HG03558 (cell line): Measurements from ENCODE around the gene SFTPD.

Experiments
- ATAC-seq: cut with Tn5 transposase; IDR thresholded peaks from one replicate; pipeline ENCODE4 v1.9.1; 2021; ENCODE audit warnings: moderate number of reproducible peaks; ENCODE audit not compliant: unreplicated experiment; ENCODE audit errors: extremely low read depth

The SFTPD gene

GRCh38 chr10:79946271-79947082 lies 2.4 kb downstream of the SFTPD start:
- no peak for ATAC-seq

DNA sequence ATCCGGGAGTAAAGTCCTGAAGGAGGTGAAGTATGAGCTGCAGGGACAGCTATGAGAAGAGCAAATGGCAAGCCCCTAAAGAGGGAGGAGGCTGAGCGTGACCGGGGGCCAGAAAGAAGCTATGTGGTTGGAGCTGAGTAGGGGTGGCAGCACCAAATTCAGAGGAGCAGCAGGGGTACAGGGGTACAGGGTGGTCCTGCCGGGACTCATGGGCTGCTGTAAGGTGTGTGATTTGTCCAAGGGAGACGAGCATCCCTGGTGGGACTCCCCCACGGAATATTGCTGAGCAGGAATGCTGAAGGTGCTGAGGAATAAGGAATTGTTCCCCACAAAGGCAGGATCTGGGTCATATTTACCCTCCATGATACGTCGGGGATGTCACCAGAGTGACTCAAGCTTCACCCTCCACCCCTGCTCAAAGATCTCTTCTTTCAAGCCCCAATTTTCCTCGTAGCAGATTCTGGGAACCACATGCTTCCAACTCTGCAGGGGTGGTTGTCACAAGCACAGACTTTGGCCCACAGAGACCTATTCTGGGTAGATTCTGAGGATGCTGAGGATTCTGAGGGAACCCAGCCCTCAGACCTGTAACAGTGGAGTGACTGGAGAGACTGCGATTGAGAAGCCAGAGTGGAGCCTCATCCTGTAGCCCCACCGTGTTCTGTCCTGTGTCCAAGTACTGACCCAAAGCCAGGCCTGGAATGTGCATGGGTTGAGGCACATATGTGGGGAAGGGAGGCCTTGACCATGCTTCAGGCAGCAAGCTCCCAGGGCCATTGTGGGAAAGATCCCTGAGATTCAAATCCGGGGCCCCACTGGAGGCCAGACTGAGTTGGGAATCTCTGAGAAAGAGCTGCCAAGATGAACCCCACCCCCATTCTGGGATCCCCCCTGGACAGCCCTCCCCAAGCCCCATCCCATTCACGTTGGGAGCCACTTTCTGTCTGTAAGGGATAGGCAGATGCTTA lies 4.2 kb downstream of the SFTPD start:
- ATAC-seq: no peak

- no peak for ATAC-seq
These were observed 5.0 kb downstream of the SFTPD start for GRCh38 chr10:79943871-79944270.

GRCh38 chr10:79942261-79943185 lies 6.4 kb downstream of the SFTPD start:
- ATAC-seq: no peak

DNA sequence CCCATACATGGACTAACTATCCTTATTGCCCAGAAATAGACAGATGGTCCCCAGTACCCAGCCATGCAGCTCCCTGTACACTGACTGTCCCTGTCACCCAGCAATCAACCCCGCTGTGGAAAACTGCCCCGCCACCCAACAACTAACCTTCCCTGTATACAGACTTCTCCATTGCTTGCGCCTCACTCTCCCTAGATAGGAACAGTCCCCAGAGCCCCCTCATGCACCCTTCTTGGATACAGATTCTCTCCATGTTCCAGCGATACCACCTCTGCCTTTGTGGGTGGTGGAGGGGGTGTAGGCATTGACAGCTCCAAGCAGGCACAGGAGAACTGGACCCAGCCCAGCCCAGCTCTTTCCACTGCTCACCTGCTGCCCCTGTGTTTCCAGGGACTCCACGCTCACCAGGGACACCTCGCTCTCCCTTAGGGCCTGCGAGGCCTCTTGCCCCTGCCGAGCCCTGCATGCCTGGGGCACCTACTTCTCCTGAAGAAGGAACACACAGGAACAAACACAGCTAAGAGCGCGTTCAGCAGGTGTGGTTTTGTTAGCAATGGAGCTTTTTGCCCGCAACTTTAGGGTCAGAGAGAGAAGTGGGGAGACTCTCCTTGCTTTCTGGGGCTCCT lies 7.2 kb downstream of the SFTPD start:
- ATAC-seq: no peak

GRCh38 chr10:79941146-79941545 lies 7.8 kb downstream of the SFTPD start:
- no peak for ATAC-seq

DNA sequence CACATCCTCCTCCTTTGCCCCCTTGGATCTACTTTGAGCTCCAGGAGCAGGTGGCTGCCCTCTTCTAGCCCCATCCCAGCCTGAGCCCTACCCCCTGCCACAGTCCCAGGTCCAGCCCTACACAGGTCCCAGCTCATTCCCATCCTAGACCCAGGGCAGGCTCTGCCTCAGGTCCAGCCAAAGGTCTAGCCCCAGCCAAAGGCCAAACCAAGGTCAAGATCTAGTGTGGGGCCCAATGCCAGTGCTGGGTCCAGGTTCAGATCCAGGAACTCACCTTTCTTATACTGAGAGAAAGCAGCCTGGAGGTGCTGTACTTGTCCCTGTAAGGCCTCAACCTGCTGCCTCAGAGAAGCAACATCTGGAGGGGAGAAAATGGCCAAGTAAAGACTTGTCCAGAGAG lies 8.5 kb downstream of the SFTPD start:
- ATAC-seq: no peak

GRCh38 chr10:79939969-79940368 lies 8.9 kb downstream of the SFTPD start:
- ATAC-seq: no peak

DNA sequence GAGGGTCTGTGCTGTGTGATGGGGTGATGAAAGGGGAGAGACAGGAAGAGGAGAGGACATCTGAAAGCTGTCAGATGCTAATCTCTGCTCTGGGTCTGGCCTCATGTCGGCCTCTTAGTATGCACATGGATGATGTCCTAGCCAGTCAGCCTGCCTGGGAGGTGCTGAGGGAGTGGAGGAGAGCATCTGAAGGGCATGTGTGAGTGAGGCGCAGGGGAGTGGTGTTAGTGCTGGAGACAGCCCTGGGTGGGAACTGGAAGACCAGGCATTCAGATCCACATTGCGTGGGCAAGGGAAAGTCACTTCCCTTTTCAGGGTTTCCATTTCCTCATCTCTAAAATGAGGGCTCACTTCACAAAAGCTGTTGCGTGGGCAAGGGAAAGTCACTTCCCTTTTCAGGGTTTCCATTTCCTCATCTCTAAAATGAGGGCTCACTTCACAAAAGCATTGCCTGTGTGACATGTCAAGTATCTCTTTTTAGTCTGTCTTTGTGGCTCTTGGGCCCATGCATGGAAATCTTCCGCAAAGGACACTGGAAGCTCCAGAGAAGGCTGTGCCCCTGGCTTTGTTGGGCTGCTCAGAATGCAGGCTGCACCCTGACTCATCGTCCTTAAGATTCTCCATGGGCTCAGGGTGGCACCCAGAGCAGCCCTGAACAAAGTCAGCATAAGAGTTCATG lies 10.0 kb downstream of the SFTPD start:
- no peak for ATAC-seq

DNA sequence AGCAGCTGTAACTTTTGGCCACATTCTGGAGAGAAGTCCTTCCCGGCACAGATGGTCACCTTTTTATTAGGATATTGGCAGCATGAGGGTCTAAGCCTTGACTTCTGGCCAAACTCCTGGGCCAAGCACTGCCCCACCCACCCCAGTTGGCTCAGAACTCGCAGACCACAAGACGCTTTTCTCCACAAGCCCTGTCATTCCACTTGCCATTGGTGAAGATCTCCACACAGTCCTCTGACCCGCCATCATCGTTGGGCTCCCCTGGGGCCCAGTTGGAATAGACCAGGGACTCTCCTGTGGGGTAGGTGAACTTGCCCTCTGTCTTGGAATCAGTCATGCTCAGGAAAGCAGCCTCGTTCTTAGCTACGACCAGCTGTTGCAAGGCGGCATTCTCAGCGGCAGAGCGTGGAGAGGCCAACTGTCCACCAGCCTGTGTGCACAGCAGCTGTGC lies 11.2 kb downstream of the SFTPD start:
- ATAC-seq: no peak

- no peak for ATAC-seq
These were observed 12.0 kb downstream of the SFTPD start for GRCh38 chr10:79936625-79937615.

DNA sequence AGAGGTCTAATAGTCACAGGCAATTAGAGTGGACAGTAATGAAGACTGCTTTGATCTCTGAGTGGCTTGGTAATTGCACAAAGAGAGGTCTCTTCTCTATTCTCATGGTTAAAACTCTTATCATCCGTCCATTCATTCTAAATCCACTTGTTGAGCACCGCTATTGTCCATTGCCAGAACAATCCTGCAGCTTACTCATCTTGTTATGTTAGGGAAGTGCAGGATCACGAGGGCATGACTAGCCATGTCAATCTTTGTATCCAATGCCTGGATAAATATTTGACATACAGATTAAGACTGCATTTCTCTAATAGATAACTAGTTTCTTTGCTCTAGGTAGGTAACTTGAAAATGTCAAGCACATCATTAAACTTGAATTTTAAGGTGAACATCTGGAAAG lies 14.9 kb downstream of the SFTPD start:
- no peak for ATAC-seq

- no peak for ATAC-seq
These were observed 16.0 kb downstream of the SFTPD start for GRCh38 chr10:79932841-79933379.

- no peak for ATAC-seq
These were observed 16.6 kb downstream of the SFTPD start for GRCh38 chr10:79932307-79932706.

DNA sequence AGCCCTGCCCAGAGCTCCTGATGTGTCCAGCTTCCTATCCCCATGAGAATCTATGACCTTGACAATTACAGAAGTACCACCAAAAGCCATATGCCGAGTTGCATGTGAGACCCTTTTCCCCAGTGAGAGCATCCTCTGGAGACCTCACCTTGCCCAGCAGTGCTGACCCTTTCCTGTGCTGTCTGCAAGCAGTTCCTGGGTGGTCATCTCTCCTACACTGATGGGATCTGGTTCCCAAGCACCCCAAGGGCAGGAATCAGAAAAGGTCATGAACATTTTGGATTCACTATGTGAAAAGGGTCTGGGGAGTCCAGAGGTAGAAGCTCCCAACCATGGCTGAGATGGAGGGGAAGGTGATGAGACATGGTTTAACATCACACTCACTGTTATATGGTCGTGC lies 18.2 kb downstream of the SFTPD start:
- no peak for ATAC-seq

DNA sequence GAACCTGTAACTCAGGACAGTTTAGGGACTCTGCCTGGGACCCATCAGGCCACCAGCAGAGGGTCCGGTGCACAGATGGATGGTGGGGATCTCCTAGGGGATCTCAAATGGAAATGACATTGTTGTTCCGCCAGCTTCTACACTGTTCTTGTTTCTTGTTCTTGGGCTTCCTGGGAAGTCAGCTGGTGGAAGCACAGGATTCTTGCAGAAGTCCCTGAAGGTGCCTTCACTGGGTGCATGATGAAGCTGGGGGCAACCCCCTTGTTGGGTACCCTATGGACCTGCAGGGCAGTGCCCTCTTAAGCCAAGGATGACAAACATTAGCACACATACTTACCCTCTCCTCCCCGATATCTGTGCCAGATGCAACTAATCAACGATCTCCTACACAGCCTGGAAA lies 18.6 kb downstream of the SFTPD start:
- ATAC-seq: no peak

DNA sequence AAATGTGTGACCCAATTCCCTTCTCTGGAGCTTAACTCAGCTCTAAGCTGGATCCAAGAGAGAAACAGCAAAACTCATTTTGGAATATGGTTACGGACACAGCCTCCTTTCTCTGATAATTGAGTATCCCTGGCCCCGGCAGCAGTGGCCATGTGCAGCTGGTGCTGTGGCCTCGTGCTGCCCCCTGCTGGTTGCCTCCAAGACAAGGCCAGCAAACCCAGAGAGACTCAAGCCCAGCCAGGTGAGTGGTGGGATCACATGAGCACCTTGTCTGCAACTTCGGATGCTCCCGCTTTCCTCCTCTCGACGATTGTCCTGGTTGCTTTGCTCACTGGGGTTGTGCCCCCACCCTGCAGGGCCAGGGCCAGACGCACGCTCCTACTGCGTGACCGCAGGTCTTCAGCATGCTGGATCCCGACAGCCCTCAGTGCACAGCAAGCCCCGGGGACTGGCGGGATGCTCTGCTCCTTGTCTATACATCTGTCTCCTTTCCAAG lies 19.4 kb downstream of the SFTPD start:
- no peak for ATAC-seq
